ENCODE measurements around the gene HYAL4.

The HYAL4 gene

DNA sequence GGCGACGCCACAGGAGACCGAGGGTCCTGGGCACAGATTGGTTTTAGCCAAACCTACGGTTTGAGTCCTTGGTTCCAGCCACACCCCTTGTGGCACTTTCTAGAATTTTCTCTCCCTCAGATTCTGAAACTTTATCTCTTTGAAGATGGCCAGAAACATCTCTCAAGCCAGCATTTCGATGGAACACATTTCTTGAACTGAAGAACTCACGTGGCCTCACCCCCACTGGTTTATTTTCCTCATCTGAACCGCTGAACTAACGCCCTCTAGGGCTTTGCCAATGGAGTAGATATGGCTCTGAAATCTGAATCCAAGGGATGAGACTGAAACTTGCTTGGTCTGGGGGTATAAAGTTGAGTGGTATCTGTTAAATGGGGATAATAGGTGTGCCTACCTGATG is 73.3 kb downstream of the HYAL4 start:
- DNase-seq: no peak

DNA sequence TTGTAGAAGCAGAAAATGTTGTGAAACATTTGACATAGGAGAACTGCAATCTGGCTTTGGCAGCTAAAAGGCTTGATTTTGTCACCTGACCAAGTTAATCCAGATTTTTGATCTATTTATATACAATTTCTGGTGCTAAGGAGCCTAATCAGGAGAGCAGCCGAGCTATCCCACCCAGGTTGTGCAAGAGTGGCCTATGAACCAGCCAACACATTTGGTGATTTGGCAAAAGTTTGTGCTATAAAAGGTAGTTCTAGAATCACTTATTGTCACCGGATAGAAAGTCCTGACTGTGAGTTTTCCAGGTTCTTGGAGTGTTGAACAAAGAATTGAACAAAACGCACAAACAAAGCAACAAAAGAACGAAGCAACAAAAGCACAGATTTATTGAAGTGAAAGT is 78.6 kb downstream of the HYAL4 start:
- no peak for DNase-seq

DNA sequence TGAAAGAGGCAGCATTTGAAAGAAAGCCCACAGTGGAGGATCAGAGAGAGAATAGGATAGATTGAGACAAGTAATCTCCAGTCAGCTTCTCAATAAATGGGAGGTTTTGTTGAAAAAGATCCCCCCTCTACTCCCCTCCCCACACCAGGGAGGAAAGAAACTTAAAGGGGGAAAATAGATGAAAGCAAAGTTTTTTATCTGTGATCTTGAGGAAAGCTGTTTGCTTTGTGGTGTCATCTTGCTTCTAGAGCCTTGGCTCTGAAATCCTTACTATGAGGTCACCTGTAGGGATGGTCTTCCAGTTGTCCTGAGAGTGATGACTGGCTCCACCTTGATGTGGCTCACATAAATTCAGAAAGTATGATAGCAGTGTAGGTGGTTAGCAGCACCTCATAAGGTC is 80.0 kb downstream of the HYAL4 start, which contains the start of gene SPAM1:
SPAM1 (plus strand) TSS at position 301 of the 400 bp plus-strand sequence. CDS start 28,330 bp downstream, outside the sequence.
- no peak for DNase-seq
